Measurements from ENCODE around the gene PLXND1.
A peak's percentile ranks its signal among the peaks of the same experiment; 100 is the strongest.

Gene PLXND1

GRCh38 chr3:129561619-129562248 is 44.7 kb downstream of the PLXND1 start:
- H3K4me3 ChIP-seq (ENCODE audit: low read depth, low read length), result no peak overlapping the region
- no peak for TF ChIP-seq CTCF (IDR thresholded peaks at IDR 0.05; ENCODE audit: low read depth, low read length)
- in situ Hi-C loops (cut with HindIII; ENCODE audit: low sequenced_read_pairs), result no loop called here
- DNase-seq (ENCODE audit: low read depth, low spot score), result no peak

DNA sequence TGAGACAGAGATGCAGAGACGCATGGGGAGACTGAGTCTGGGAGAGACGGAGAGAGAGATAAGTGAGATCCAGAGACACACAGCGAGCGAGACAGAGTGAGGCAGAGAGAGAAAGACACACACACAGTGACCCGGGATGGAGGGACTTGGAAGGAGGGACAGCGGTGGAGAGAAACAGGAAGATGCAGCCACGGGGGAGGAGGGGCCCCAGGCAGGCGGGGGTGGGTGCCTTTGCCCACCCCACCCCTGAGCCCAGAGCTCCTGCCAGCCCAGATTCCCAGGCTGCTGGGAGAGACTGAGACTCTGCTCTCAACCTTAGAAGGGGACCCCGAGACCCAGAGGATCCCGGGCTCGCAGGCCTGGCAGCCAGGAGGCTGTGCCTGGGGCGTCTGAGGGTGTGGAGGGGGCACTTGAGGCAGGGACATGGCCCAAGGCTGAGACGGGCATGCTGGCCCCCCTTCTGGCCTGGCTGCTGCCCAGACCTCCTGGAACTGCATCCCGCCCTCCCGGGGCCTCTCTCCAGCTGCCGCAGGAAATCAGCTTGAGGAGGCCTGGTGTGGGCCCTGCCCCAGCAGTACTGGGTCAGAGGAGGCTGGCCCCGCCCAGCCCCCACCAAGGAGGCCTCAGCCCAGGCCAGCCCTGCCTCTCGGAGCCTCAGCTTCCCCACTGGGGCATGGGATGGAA is 45.4 kb downstream of the PLXND1 start:
- no peak for TF ChIP-seq CTCF (IDR thresholded peaks at IDR 0.05; ENCODE audit: low read depth, low read length)
- DNase-seq (ENCODE audit: low read depth, low spot score), result peak; percentile 79
- H3K4me3 ChIP-seq (ENCODE audit: low read depth, low read length), result no peak overlapping the region
- in situ Hi-C loops (cut with HindIII; ENCODE audit: low sequenced_read_pairs), result no loop called here

GRCh38 chr3:129560269-129560787 is 46.1 kb downstream of the PLXND1 start:
- peak; percentile 49 for DNase-seq (ENCODE audit: low read depth, low spot score)
- in situ Hi-C loops (cut with HindIII; ENCODE audit: low sequenced_read_pairs), result no loop called here
- H3K4me3 ChIP-seq (ENCODE audit: low read depth, low read length), result no peak overlapping the region
- TF ChIP-seq CTCF (IDR thresholded peaks at IDR 0.05; ENCODE audit: low read depth, low read length), result no peak

GRCh38 chr3:129559565-129560079 is 46.9 kb downstream of the PLXND1 start:
- in situ Hi-C loops (cut with HindIII; ENCODE audit: low sequenced_read_pairs), result no loop called here
- H3K4me3 ChIP-seq (ENCODE audit: low read depth, low read length), result no peak overlapping the region
- no peak for TF ChIP-seq CTCF (IDR thresholded peaks at IDR 0.05; ENCODE audit: low read depth, low read length)
- no peak for DNase-seq (ENCODE audit: low read depth, low spot score)

GRCh38 chr3:129558772-129559564 is 47.5 kb downstream of the PLXND1 start:
- in situ Hi-C loops (cut with HindIII; ENCODE audit: low sequenced_read_pairs), result no loop called here
- no peak overlapping the region for H3K4me3 ChIP-seq (ENCODE audit: low read depth, low read length)
- peak; percentile 61 for DNase-seq (ENCODE audit: low read depth, low spot score)
- TF ChIP-seq CTCF (IDR thresholded peaks at IDR 0.05; ENCODE audit: low read depth, low read length), result no peak

DNA sequence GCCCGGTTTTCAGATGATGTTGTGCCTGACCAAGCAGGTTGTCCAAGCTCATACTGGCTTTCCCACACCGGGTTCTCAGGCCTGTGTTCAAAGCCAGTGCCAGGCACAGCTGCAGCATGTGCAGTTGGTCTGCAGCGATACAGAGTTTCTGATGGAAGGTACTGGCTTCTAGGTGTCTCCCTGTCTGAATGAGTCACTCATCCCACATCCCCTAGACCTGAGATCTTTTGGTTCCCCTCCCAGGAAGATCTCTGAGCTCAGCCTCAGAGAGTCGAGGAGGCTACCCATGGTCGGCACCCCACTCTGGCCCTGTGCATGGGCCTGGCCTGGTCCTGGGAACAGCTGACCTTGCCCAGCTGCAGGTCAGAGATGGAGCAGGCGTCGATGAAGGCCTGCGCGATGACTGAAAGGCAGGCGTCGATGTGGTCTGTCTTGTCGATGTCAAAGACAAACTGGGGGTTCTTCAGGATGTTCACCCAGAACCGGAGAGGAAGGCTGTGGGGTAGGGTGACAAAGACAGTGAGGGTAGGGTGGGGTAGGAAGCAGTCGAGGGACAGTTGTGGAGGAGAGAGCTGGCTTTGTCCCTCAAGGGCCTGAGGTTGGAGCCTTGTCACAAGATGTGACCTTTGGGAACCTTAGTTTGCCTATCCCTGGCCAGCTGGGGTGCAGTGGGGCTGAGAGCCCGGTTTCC is 48.2 kb downstream of the PLXND1 start:
- no peak for TF ChIP-seq CTCF (IDR thresholded peaks at IDR 0.05; ENCODE audit: low read depth, low read length)
- in situ Hi-C loops (cut with HindIII; ENCODE audit: low sequenced_read_pairs), result no loop called here
- DNase-seq (ENCODE audit: low read depth, low spot score), result peak; percentile 24
- no peak overlapping the region for H3K4me3 ChIP-seq (ENCODE audit: low read depth, low read length)

Measured in astrocyte of the spinal cord (primary cell).